T-cell (primary cell): ENCODE data around the gene ADAD2. TPM values are rescaled to one million over a fixed set of nuclear protein-coding genes. Genes with fewer than 3 reads are reported as not detected.

ENCODE experiments used
- ATAC-seq, 4 experiments: fragments of 200-7000 bp in 3 of 4; fragments of 150-1000 bp in 1 of 4; cut with Tn5 transposase; replicated peaks in 1 of 4; 1 replicate in 3 of 4; 2 replicates in 1 of 4; pipeline ENCODE4 v1.10.0; 2021; ENCODE audit warnings: moderate library complexity in 3 of 4, mild to moderate bottlenecking in 2 of 4, moderate number of reproducible peaks in 1 of 4
- CTCF ChIA-PET, 2 donors: fragments of 300-600 bp; sonication (Branson Sonifier 250); formaldehyde crosslinking; loops; one replicate each; lab custom pipeline; 2022; ENCODE audit warnings: antibody characterized with exemption in 2 of 2; lab: Charles Lee
- POLR2A ChIA-PET, 2 donors: fragments of 300-600 bp; sonication (Branson Sonifier 250); formaldehyde crosslinking; loops; one replicate each; lab custom pipeline; 2022; ENCODE audit warnings: antibody characterized with exemption in 2 of 2; lab: Charles Lee
- DNase-seq, 35 experiments: peaks; one replicate each; pipeline versions ENCODE4 v3.0.0 to v3.0.0-alpha.2; 2013 to 2023
- H3K27ac ChIP-seq: one replicate; pipeline ENCODE4 v1.5.1; 2013; ENCODE audit warnings: low read length
- H3K27me3 ChIP-seq, 2 experiments: replicated peaks in 1 of 2; 1 replicate in 1 of 2; 2 replicates in 1 of 2; pipeline versions ENCODE4 v1.6.1 to v1.7.0; 2013; ENCODE audit warnings: low read length in 1 of 2, mixed read lengths in 1 of 2; ENCODE audit not compliant: control insufficient read depth in 2 of 2, insufficient read depth in 2 of 2; ENCODE audit errors: extremely low read depth in 1 of 2
- H3K36me3 ChIP-seq, 2 donors: 1 replicate in 1 of 2; 2 replicates in 1 of 2; pipeline versions ENCODE4 v1.6.1 to v1.7.0; 2013; ENCODE audit warnings: low read length in 1 of 2; ENCODE audit not compliant: control insufficient read depth in 2 of 2, insufficient read depth in 1 of 2; ENCODE audit errors: extremely low read depth in 1 of 2
- H3K4me1 ChIP-seq, 2 experiments: 1 replicate in 1 of 2; 2 replicates in 1 of 2; pipeline versions ENCODE4 v1.6.1 to v1.7.0; 2013; ENCODE audit warnings: low read length in 2 of 2, mixed read lengths in 1 of 2; ENCODE audit not compliant: insufficient read depth in 2 of 2, control insufficient read depth in 1 of 2; ENCODE audit errors: extremely low read depth in 1 of 2
- H3K4me3 ChIP-seq, 2 donors: 1 replicate in 1 of 2; 2 replicates in 1 of 2; pipeline versions ENCODE4 v1.5.1 to v1.7.0; 2013; ENCODE audit warnings: mild to moderate bottlenecking in 2 of 2, low read length in 1 of 2, moderate library complexity in 1 of 2; ENCODE audit not compliant: control insufficient read depth in 1 of 2; ENCODE audit errors: extremely low read depth in 1 of 2
- H3K9me3 ChIP-seq: 2 replicates; pipeline ENCODE4 v1.7.0; 2013
- H3K27ac Mint-ChIP-seq, 2 donors: one replicate each; pipeline ENCODE4 v1.8.0; 2020 to 2021; ENCODE audit warnings: mild to moderate bottlenecking in 2 of 2, mixed read lengths in 2 of 2
- H3K27me3 Mint-ChIP-seq, 2 donors: one replicate each; pipeline ENCODE4 v1.8.0; 2021 to 2022; ENCODE audit warnings: mixed read lengths in 2 of 2
- H3K36me3 Mint-ChIP-seq: one replicate; pipeline ENCODE4 v1.8.0; 2021; ENCODE audit warnings: mixed read lengths
- H3K4me1 Mint-ChIP-seq, 3 donors: one replicate each; pipeline ENCODE4 v1.8.0; 2020 to 2022; ENCODE audit warnings: mixed read lengths in 3 of 3, mild to moderate bottlenecking in 1 of 3
- H3K4me3 Mint-ChIP-seq, 3 donors: one replicate each; pipeline ENCODE4 v1.8.0; 2020 to 2022; ENCODE audit warnings: mild to moderate bottlenecking in 3 of 3, mixed read lengths in 3 of 3, moderate library complexity in 3 of 3
- H3K9me3 Mint-ChIP-seq, 3 donors: one replicate each; pipeline ENCODE4 v1.8.0; 2020 to 2022; ENCODE audit warnings: mixed read lengths in 3 of 3
- WGBS: methylation state at CpG from one replicate; pipeline ENCODE4 v1.1.5; 2013; ENCODE audit warnings: missing lambda C conversion rate; ENCODE audit not compliant: insufficient coverage; 5-methylcytosine and 5-hydroxymethylcytosine counted together
- total RNA-seq, 35 experiments: library from RNA in 6 of 35; stranded (reverse) in 6 of 35; fragments of 120-200 nt in 1 of 35; gene quantifications; one replicate each; pipeline versions ENCODE4 v1.2.1 to v1.2.4 and lab custom pipeline; 2013 to 2026

Gene ADAD2
- total RNA-seq, 5 donors from 2014 or later (not counting 1 experiment from before 2014, with no cell fraction given) = 0.25 TPM; not detected in 4

DNA sequence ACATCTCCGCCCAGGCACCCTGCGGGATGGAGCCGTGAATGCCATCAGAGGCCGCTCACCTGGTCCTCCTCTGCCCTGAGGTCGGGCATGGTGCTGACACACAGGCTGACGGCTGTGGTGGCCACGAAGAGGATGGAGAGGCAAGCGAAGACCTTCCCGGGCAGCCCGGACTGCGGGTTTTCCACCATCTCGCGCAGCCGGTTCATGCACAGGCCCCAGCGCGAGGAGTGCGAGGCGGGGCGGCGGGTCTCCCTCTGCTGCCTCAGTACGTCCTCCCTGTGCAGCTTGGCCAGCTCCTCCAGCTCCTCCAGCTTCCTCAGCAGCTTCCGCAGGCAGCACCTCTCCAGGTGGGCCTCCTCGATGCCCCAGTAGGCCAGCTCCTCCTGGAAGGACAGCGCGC, 45.7 kb downstream of the ADAD2 start:
- H3K27ac ChIP-seq = no peak overlapping the region
- no peaks in the 10 kb centered on the region for H3K4me1 ChIP-seq
- H3K36me3 Mint-ChIP-seq = no peaks in the 10 kb centered on the region
- ATAC-seq (no peak), DNase-seq (no peak)
- 82% methylated on average over 22 of the region's 25 CpGs for whole genome bisulfite sequencing
- H3K4me3 Mint-ChIP-seq = no peak overlapping the region
- H3K27me3 Mint-ChIP-seq = peaks cover 28 to 35% of the 10 kb centered on the region in 2 donors
- H3K27me3 ChIP-seq = peaks cover 6 to 30% of the 10 kb centered on the region in 2 experiments
- no peaks in the 10 kb centered on the region for H3K9me3 ChIP-seq
- H3K4me3 ChIP-seq = no peak overlapping the region
- H3K9me3 Mint-ChIP-seq = no peaks in the 10 kb centered on the region
- POLR2A ChIA-PET = no interaction called here
- H3K36me3 ChIP-seq = no peaks in the 10 kb centered on the region
- no peak overlapping the region for H3K27ac Mint-ChIP-seq
- CTCF ChIA-PET = no interaction called here
- no peaks in the 10 kb centered on the region for H3K4me1 Mint-ChIP-seq

DNA sequence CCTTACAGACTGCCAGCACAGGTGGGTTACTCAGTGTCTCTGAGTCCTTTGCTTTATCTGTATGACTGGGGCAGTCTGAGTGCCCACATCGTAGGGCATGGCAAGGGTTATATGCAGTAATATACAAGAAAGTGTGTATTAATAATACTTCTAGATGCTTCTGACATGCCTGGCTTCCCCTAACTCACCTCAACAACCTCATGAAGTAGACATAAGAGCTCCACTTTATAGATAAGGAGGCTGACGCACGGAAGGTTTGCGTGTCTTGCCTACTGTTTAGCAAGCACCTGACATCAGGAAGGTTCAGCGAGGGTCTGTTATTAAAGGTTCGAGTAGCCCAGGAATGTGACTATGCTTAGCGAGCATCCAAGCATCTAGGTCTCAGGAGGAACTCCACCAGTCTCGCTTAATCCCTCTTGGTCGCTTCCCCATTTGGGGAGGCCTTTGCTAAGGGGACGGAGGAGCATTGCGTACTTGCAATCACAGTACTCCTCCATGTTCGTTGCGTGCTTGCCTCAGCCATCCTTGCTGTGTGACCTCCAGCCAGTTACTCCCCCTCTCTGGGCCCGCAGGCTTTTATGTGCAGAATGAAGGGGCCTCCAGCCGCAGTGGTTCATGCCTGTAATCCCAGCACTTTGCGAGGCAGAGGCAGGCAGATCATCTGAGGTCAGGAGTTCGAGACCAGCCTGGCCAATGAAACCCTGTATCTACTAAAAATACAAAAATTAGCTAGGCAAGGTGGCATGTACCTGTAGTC, 47.2 kb downstream of the ADAD2 start:
- no peaks in the 10 kb centered on the region for H3K9me3 ChIP-seq
- Mint-ChIP-seq H3K4me1 (no peaks in the 10 kb centered on the region), H3K36me3 (no peaks in the 10 kb centered on the region), H3K4me3 (no peak overlapping the region), H3K27ac (no peak overlapping the region), H3K9me3 (no peaks in the 10 kb centered on the region), H3K27me3 (peaks cover 27 to 43% of the 10 kb centered on the region in 2 donors)
- no peak overlapping the region for H3K27ac ChIP-seq
- CTCF ChIA-PET = no interaction called here
- 94% methylated on average over 14 of the region's 17 CpGs for WGBS
- H3K27me3 ChIP-seq = peaks cover 5 to 39% of the 10 kb centered on the region in 2 experiments
- H3K4me1 ChIP-seq = no peaks in the 10 kb centered on the region
- DNase-seq = no peak
- no peak for ATAC-seq
- POLR2A ChIA-PET = no interaction called here
- no peak overlapping the region for H3K4me3 ChIP-seq
- no peaks in the 10 kb centered on the region for H3K36me3 ChIP-seq

DNA sequence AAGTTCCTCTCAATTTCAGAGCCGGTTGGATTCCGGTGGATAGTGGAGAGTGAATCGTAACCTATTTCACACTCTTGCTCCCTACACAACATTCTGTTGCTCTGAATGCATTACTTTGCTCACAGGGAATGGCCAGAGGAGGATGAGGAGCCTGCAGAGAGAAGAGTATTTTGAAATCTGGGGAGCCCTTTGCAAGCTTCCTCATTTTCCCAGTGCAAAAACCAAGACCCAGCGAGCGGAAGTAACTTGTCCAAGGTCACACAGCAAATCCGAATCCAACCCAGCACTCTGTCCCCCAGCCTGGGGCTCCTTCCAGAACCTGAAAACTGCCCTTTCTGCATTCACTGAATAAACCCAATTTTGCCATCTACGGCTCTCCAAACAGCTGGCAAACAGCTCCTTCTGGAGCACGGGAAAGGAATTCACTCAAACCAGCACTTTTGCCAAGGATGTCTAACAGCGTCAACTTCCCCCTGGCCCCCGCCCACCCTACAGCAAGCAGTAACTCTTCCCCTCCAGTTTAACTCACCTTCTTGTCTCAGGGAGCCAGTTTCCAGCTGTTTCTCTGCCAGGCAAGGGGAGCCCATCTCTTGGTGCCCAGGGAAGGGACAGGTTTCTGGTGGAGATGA, 48.3 kb downstream of the ADAD2 start:
- WGBS = 20% methylated on average over 6 of the region's 10 CpGs

DNA sequence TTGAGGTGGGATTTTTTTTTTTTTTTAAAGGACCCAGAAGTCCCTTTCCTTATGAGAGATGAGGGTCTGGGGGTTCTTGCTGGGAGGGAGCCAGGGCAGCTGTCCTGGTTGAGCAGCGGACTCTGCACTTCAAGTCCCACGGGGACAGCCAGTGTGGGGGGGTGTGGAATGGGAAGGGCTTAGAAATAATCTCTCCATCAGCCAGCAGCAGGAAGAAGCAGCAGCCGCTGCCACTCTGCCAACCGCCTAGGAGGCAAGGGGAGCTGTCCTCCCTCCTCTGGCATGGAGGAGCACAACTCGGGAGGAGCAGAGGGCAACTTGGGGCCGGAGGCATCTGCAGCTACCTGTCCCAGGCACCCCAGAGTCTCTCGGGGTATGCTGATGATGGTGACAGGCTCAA, 49.0 kb downstream of the ADAD2 start, which contains the start of gene KCNG4:
Gene KCNG4, minus strand, starts transcription at position 104 of the 400 bp plus-strand sequence. CDS start 2,527 bp downstream, outside the sequence.
- H3K27me3 Mint-ChIP-seq = peaks cover 40 to 53% of the 10 kb centered on the region in 2 donors
- H3K27me3 ChIP-seq = peaks cover 4 to 45% of the 10 kb centered on the region in 2 experiments
- no peak within 1 kb of the TSS for H3K4me3 ChIP-seq
- H3K9me3 ChIP-seq = no peaks in the 10 kb centered on the region
- peaks cover 4% of the 10 kb centered on the region for H3K36me3 Mint-ChIP-seq
- H3K4me3 Mint-ChIP-seq = no peak within 1 kb of the TSS
- H3K27ac ChIP-seq = no peak within 1 kb of the TSS
- WGBS = 100% methylated on average over 1 of the region's 7 CpGs
- peaks cover 0 to 4% (median 0%) of the 10 kb centered on the region in 3 donors for H3K9me3 Mint-ChIP-seq
- H3K27ac Mint-ChIP-seq = no peak within 1 kb of the TSS
- H3K4me1 ChIP-seq = no peaks in the 10 kb centered on the region
- no peaks in the 10 kb centered on the region for H3K4me1 Mint-ChIP-seq
- DNase-seq (no peak), ATAC-seq (no peak)
- POLR2A ChIA-PET = interaction anchor here in 1 of 2 donors (0.5 kb wide), 1 partner anchor 1566 kb away, joined by 3 read pairs; no protein-coding TSS in a partner anchor
- H3K36me3 ChIP-seq = no peaks in the 10 kb centered on the region
- CTCF ChIA-PET = no interaction called here

More for the DNA sequence above, 48.3 kb downstream of the ADAD2 start:
- H3K9me3 Mint-ChIP-seq = peaks cover 0 to 2% (median 0%) of the 10 kb centered on the region in 3 donors
- ChIA-PET CTCF (no interaction called here), POLR2A (no interaction called here)
- H3K4me3 ChIP-seq = no peak overlapping the region
- H3K27me3 Mint-ChIP-seq = peaks cover 37 to 53% of the 10 kb centered on the region in 2 donors
- DNase-seq (no peak), ATAC-seq (no peak)
- H3K36me3 ChIP-seq = no peaks in the 10 kb centered on the region
- peaks cover 4 to 43% of the 10 kb centered on the region in 2 experiments for H3K27me3 ChIP-seq
- no peak overlapping the region for H3K27ac Mint-ChIP-seq
- no peak overlapping the region for H3K4me3 Mint-ChIP-seq
- H3K4me1 Mint-ChIP-seq = no peaks in the 10 kb centered on the region
- no peaks in the 10 kb centered on the region for H3K4me1 ChIP-seq
- no peaks in the 10 kb centered on the region for H3K9me3 ChIP-seq
- peaks cover 2% of the 10 kb centered on the region for H3K36me3 Mint-ChIP-seq
- H3K27ac ChIP-seq = no peak overlapping the region

GRCh38 chr16:84240455-84240854, 49.5 kb downstream of the ADAD2 start:
- Mint-ChIP-seq H3K27me3 (peaks cover 40 to 47% of the 10 kb centered on the region in 2 donors), H3K9me3 (peaks cover 0 to 4% (median 0%) of the 10 kb centered on the region in 3 donors), H3K4me3 (no peak overlapping the region), H3K36me3 (peaks cover 4% of the 10 kb centered on the region), H3K27ac (no peak overlapping the region), H3K4me1 (no peaks in the 10 kb centered on the region)
- ChIA-PET CTCF (interaction anchor here in 1 of 2 donors (0.6 kb wide), 1 partner anchor 16 kb away, joined by 3 read pairs; no protein-coding TSS in a partner anchor), POLR2A (no interaction called here)
- no peak for ATAC-seq
- Histone ChIP-seq H3K9me3 (no peaks in the 10 kb centered on the region), H3K4me3 (no peak overlapping the region), H3K4me1 (no peaks in the 10 kb centered on the region), H3K27ac (no peak overlapping the region), H3K27me3 (peaks cover 4 to 45% of the 10 kb centered on the region in 2 experiments), H3K36me3 (no peaks in the 10 kb centered on the region)
- DNase-seq = no peak
- 95% methylated on average over 2 of the region's 2 CpGs for WGBS

GRCh38 chr16:84241778-84242177, 50.8 kb downstream of the ADAD2 start:
- H3K36me3 Mint-ChIP-seq = peaks cover 4% of the 10 kb centered on the region

More at GRCh38 chr16:84241778-84242177, 50.8 kb downstream of the ADAD2 start:
- Mint-ChIP-seq H3K27ac (no peak overlapping the region), H3K27me3 (peaks cover 40 to 43% of the 10 kb centered on the region in 2 donors), H3K9me3 (peaks cover 0 to 4% (median 0%) of the 10 kb centered on the region in 3 donors), H3K4me3 (no peak overlapping the region), H3K4me1 (no peaks in the 10 kb centered on the region)
- Histone ChIP-seq H3K4me1 (no peaks in the 10 kb centered on the region), H3K27ac (no peak overlapping the region), H3K9me3 (no peaks in the 10 kb centered on the region), H3K36me3 (no peaks in the 10 kb centered on the region), H3K27me3 (peaks cover 4 to 41% of the 10 kb centered on the region in 2 experiments), H3K4me3 (no peak overlapping the region)
- ATAC-seq (no peak), DNase-seq (no peak)
- no CpG with 5 or more reads among the region's 1 CpG for WGBS
- POLR2A ChIA-PET = no interaction called here
- CTCF ChIA-PET = no interaction called here
